Hepatocyte (in vitro differentiated cells): ENCODE results near the gene ZEB2. TPM values are rescaled to one million over a fixed set of nuclear protein-coding genes. Genes with fewer than 3 reads are reported as not detected.

Source experiments
- DNase-seq: peaks from one replicate; pipeline ENCODE4 v3.0.0-alpha.2; 2016; ENCODE audit warnings: low spot score
- H2AFZ ChIP-seq: fragments of 200-600 bp; sonication (generic); 2 replicates; pipeline ENCODE4 v1.6.0; 2016; ENCODE audit warnings: antibody characterized with exemption, mild to moderate bottlenecking
- H3K27ac ChIP-seq: fragments of 200-600 bp; sonication (generic); 2 replicates; pipeline ENCODE4 v1.5.1; 2016; ENCODE audit warnings: mild to moderate bottlenecking
- H3K27me3 ChIP-seq: fragments of 200-600 bp; sonication (generic); 2 replicates; pipeline ENCODE4 v1.6.1; 2016
- H3K36me3 ChIP-seq: fragments of 200-600 bp; sonication (generic); replicated peaks from 2 replicates; pipeline ENCODE4 v1.5.1; 2016; ENCODE audit warnings: low read depth; ENCODE audit not compliant: insufficient read depth
- H3K4me1 ChIP-seq: fragments of 200-600 bp; sonication (generic); 2 replicates; pipeline ENCODE4 v1.5.1; 2016; ENCODE audit warnings: mild to moderate bottlenecking, moderate library complexity; ENCODE audit not compliant: insufficient read depth
- H3K4me2 ChIP-seq: fragments of 200-600 bp; sonication (generic); 2 replicates; pipeline ENCODE4 v1.6.0; 2016
- H3K4me3 ChIP-seq: fragments of 200-600 bp; sonication (generic); 2 replicates; pipeline ENCODE4 v1.5.1; 2016; ENCODE audit warnings: mild to moderate bottlenecking
- H3K79me2 ChIP-seq: fragments of 200-600 bp; sonication (generic); 2 replicates; pipeline ENCODE4 v1.6.0; 2017; ENCODE audit warnings: mild to moderate bottlenecking
- H3K9me2 ChIP-seq: fragments of 200-600 bp; sonication (generic); replicated peaks from 2 replicates; pipeline ENCODE4 v1.6.0; 2017; ENCODE audit warnings: mild to moderate bottlenecking; ENCODE audit not compliant: insufficient read depth
- H3K9me3 ChIP-seq: fragments of 200-600 bp; sonication (generic); 2 replicates; pipeline ENCODE4 v1.5.1; 2016; ENCODE audit warnings: low read depth, mild to moderate bottlenecking
- H4K20me1 ChIP-seq: fragments of 200-600 bp; sonication (generic); 2 replicates; pipeline ENCODE4 v1.6.0; 2016; ENCODE audit warnings: mild to moderate bottlenecking; ENCODE audit not compliant: insufficient read depth, poor library complexity, severe bottlenecking
- EZH2 ChIP-seq: fragments of 200-600 bp; sonication (generic); IDR thresholded peaks from 2 replicates; pipeline ENCODE4 v1.6.1; 2016; ENCODE audit warnings: antibody characterized with exemption, mild to moderate bottlenecking, borderline replicate concordance
- EZH2phosphoT487 ChIP-seq: fragments of 200-600 bp; sonication (generic); IDR thresholded peaks from one replicate; pipeline ENCODE4 v1.6.1; 2018; ENCODE audit warnings: antibody characterized with exemption, mild to moderate bottlenecking, low read depth, moderate library complexity; ENCODE audit not compliant: unreplicated experiment, severe bottlenecking
- WGBS: methylation state at CpG from one replicate; pipeline ENCODE4 v1.1.6; 2016; ENCODE audit warnings: low lambda C conversion rate; ENCODE audit errors: missing lambda C conversion rate; 5-methylcytosine and 5-hydroxymethylcytosine counted together
- polyA plus RNA-seq: library from polyadenylated mRNA; unstranded; fragments of >200 nt; fragmentation: Nextera tagmentation; extraction: Ambion mirVana; gene quantifications from 2 replicates; pipeline ENCODE4 v1.2.1, GENCODE V29; 2016
- total RNA-seq: library from RNA; depleted of rRNA; stranded (reverse); fragments of >200 nt; gene quantifications from 2 replicates; pipeline ENCODE4 v1.2.3, GENCODE V29; 2014
- TF ChIP-seq, protein P1 (sequence below): fragments of 200-600 bp; sonication (generic); IDR thresholded peaks from 2 replicates; pipeline ENCODE4 v1.5.1; 2016; ENCODE audit warnings: antibody characterized with exemption, mild to moderate bottlenecking; ENCODE audit not compliant: poor library complexity

ZEB2 gene
- total and polyA plus RNA-seq, 2 experiments from 2014 or later = 17.8 to 35.5 TPM

DNA sequence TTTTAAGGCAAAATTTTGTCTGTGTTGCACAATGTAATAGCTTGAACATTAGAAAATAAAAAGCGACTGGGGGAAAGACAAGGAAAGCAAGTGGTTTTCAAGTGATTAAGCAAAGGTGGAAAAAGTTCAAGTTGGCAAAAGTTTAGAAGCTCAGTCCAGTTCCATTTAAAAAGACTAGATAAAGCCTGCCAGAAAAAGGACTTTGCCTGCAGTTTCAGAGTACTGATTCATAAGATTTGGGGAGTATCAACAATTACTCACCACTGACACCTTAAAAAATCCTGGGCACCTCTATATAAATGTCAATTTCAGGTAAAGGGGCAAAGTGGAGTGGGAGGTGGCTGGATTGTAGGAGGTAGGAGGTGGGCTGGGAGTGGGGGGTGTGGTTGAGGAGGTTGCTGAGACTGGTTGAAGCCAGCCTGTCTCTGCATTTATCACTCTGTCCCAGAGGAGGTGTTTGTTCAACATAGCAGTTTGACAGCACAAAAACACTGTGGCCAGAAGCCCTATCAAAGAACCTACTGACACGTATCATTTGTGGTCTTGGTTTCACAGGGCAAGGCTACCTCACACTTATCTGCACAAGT, 14.6 kb downstream of the ZEB2 start:
- Histone ChIP-seq H2AFZ (no peak overlapping the region), H3K4me1 (peaks cover 9% of the 10 kb centered on the region)
- 57% methylated on average over 2 of the region's 2 CpGs for WGBS

DNA sequence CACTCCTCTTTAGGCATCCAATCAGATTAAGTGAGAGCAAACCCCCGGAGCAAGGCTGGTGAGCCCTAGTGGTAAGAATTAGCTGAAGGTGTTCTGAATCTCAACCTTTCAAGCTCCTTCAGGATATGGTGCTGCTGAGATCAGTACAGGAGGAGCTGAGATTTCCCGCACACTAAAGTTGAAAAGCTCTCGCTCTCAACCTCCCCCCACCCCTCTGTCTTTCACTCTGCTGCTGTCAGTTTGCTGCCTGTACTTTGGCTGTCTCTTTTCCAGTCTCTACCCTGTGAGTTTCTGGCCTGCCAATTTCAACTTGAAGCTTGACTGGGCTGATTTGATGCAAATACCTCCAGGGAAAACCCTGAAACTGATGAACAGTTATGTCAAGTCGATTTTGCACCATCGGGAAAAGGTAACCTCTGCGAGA, 15.7 kb downstream of the ZEB2 start:
- H3K4me2 ChIP-seq = no peak overlapping the region
- DNase-seq = no peak
- no peaks in the 10 kb centered on the region for H3K9me2 ChIP-seq
- peaks cover 3% of the 10 kb centered on the region for H3K4me1 ChIP-seq
- H3K27me3 ChIP-seq = peaks cover 49% of the 10 kb centered on the region
- H3K4me3 ChIP-seq = no peak overlapping the region
- TF ChIP-seq EZH2 (no peak), EZH2phosphoT487 (no peak)
- TF ChIP-seq, protein P1, sequence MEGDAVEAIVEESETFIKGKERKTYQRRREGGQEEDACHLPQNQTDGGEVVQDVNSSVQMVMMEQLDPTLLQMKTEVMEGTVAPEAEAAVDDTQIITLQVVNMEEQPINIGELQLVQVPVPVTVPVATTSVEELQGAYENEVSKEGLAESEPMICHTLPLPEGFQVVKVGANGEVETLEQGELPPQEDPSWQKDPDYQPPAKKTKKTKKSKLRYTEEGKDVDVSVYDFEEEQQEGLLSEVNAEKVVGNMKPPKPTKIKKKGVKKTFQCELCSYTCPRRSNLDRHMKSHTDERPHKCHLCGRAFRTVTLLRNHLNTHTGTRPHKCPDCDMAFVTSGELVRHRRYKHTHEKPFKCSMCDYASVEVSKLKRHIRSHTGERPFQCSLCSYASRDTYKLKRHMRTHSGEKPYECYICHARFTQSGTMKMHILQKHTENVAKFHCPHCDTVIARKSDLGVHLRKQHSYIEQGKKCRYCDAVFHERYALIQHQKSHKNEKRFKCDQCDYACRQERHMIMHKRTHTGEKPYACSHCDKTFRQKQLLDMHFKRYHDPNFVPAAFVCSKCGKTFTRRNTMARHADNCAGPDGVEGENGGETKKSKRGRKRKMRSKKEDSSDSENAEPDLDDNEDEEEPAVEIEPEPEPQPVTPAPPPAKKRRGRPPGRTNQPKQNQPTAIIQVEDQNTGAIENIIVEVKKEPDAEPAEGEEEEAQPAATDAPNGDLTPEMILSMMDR = no peak
- H3K9me3 ChIP-seq = no peaks in the 10 kb centered on the region
- H3K27ac ChIP-seq = no peak overlapping the region
- H2AFZ ChIP-seq = no peak overlapping the region
- 52% methylated on average over 6 of the region's 6 CpGs for WGBS
- peaks cover 72% of the 10 kb centered on the region for H3K79me2 ChIP-seq
- H4K20me1 ChIP-seq = no peaks in the 10 kb centered on the region
- no peaks in the 10 kb centered on the region for H3K36me3 ChIP-seq

More for the DNA sequence above, 14.6 kb downstream of the ZEB2 start:
- no peak overlapping the region for H3K4me3 ChIP-seq
- TF ChIP-seq, protein P1 = no peak
- TF ChIP-seq EZH2 (no peak), EZH2phosphoT487 (no peak)
- peaks cover 72% of the 10 kb centered on the region for H3K79me2 ChIP-seq
- no peaks in the 10 kb centered on the region for H4K20me1 ChIP-seq
- peaks cover 59% of the 10 kb centered on the region for H3K27me3 ChIP-seq
- H3K4me2 ChIP-seq = peak overlapping the region; percentile 22
- no peak overlapping the region for H3K27ac ChIP-seq
- H3K9me3 ChIP-seq = no peaks in the 10 kb centered on the region
- H3K36me3 ChIP-seq = no peaks in the 10 kb centered on the region
- no peak for DNase-seq
- no peaks in the 10 kb centered on the region for H3K9me2 ChIP-seq

DNA sequence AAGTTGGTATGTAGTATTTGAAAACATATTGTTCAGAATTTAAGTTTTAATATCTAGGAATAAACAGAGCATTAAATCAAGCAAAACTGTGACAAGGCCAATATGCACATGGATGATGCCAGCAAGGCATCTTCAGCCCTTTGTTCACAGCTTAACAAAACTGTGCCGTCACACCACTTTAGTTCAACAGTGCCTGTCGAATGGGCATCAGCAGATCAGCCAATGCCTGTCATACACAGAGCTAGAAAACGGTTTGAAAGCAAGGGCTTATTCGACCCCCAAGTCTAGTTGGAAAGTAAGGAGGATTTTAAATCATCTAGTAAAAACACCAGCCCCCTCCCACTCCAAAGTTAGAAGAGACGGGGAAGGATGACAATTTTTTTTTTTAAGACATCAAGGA, 16.7 kb downstream of the ZEB2 start:
- 79% methylated on average over 5 of the region's 5 CpGs for WGBS
- no peak for DNase-seq
- no peaks in the 10 kb centered on the region for H3K36me3 ChIP-seq
- H3K4me2 ChIP-seq = no peak overlapping the region
- no peak overlapping the region for H2AFZ ChIP-seq
- H3K4me1 ChIP-seq = no peaks in the 10 kb centered on the region
- H3K27me3 ChIP-seq = peaks cover 40% of the 10 kb centered on the region
- no peaks in the 10 kb centered on the region for H3K9me2 ChIP-seq
- no peak overlapping the region for H3K27ac ChIP-seq
- H4K20me1 ChIP-seq = no peaks in the 10 kb centered on the region
- no peaks in the 10 kb centered on the region for H3K9me3 ChIP-seq
- H3K4me3 ChIP-seq = no peak overlapping the region
- TF ChIP-seq EZH2 (no peak), EZH2phosphoT487 (no peak)
- TF ChIP-seq, protein P1 = no peak
- peaks cover 70% of the 10 kb centered on the region for H3K79me2 ChIP-seq
